Mesothelial cell of epicardium (in vitro differentiated cells): Measurements from ENCODE around the gene STK26. TPM values are rescaled to one million over a fixed set of nuclear protein-coding genes. Genes with fewer than 3 reads are reported as not detected.
A peak's percentile ranks its signal among the peaks of the same experiment; 100 is the strongest.

Experiments
- DNase-seq, 2 experiments: peaks; one replicate each; pipeline ENCODE4 v3.0.0; 2021; ENCODE audit warnings: low spot score in 2 of 2; ENCODE audit not compliant: unreplicated experiment in 2 of 2
- H3K27ac Mint-ChIP-seq: 2 replicates; pipeline ENCODE4 v1.8.0; 2021; ENCODE audit warnings: mixed read lengths
- H3K27me3 Mint-ChIP-seq: 2 replicates; pipeline ENCODE4 v1.8.0; 2021; ENCODE audit warnings: low read depth, mixed read lengths
- H3K36me3 Mint-ChIP-seq: 2 replicates; pipeline ENCODE4 v1.8.0; 2021; ENCODE audit warnings: mixed read lengths
- H3K4me1 Mint-ChIP-seq: 2 replicates; pipeline ENCODE4 v1.8.0; 2021; ENCODE audit warnings: mixed read lengths
- H3K4me3 Mint-ChIP-seq: 2 replicates; pipeline ENCODE4 v1.8.0; 2021; ENCODE audit warnings: mild to moderate bottlenecking, moderate library complexity, mixed read lengths
- H3K9me3 Mint-ChIP-seq: 2 replicates; pipeline ENCODE4 v1.8.0; 2021; ENCODE audit warnings: mixed read lengths
- total RNA-seq: library from RNA; stranded (reverse); gene quantifications from 3 replicates; pipeline ENCODE4 v1.2.1, GENCODE V29; 2021
- TF ChIP-seq, protein P1 (sequence below): fragments of 200-600 bp; sonication (generic); IDR thresholded peaks from one replicate; pipeline ENCODE4 v1.5.0; 2021; ENCODE audit warnings: antibody characterized with exemption; ENCODE audit not compliant: unreplicated experiment

STK26 gene
- 96.0 to 104 TPM (median 103 TPM) in 3 replicates for total RNA-seq

DNA sequence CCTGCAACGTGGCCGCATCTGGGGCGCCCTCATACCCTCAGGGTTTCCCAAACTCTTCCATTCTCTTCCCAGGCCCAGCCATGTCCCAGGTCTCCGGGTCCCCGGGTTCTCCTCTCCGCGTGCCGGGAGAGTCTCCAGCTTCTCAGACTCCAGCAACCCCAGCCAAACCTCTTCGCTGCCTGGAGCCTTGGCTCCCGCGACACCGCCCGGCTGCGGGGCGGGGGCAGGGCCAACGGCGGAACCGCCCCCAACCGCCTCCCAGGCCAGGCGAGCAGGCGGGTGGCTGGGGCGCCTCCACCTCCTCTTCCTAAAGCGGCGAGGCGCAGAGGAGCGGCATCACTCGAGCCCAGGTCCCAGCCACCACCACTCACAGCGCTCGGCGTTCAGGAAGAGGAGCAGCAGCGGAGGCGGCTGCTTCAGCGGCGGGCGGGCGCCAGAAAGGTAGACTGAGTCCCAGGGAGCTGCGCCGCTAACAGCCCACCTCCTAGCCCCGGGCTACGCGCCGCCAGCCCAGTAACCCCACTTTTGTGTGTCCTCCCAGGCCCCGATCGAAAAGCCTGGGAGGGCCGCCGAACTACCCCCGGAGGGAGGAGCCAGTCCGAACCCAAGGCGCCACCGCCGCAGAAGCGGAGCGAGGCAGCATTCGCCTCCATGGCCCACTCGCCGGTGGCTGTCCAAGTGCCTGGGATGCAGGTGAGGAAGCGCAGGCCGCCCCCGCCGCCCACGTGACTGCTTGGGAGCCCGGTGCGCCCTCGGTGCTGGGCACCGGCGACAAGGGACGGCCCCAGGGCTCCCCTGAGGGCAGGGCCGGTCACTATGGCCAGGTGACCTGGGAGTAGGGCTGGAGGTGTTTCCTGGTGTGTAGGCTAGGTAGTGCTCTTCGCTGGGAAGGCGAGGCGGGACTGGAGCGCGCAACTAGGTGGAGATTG is at the start of gene STK26:
TSS of gene STK26 (plus strand) at position 336 of the 929 bp plus-strand sequence. CDS start at position 652, 316 bp downstream.
- peaks cover 2% of the 10 kb centered on the region for H3K36me3 Mint-ChIP-seq
- H3K9me3 Mint-ChIP-seq: no peaks in the 10 kb centered on the region
- no peaks in the 10 kb centered on the region for H3K27me3 Mint-ChIP-seq
- TF ChIP-seq, protein P1, sequence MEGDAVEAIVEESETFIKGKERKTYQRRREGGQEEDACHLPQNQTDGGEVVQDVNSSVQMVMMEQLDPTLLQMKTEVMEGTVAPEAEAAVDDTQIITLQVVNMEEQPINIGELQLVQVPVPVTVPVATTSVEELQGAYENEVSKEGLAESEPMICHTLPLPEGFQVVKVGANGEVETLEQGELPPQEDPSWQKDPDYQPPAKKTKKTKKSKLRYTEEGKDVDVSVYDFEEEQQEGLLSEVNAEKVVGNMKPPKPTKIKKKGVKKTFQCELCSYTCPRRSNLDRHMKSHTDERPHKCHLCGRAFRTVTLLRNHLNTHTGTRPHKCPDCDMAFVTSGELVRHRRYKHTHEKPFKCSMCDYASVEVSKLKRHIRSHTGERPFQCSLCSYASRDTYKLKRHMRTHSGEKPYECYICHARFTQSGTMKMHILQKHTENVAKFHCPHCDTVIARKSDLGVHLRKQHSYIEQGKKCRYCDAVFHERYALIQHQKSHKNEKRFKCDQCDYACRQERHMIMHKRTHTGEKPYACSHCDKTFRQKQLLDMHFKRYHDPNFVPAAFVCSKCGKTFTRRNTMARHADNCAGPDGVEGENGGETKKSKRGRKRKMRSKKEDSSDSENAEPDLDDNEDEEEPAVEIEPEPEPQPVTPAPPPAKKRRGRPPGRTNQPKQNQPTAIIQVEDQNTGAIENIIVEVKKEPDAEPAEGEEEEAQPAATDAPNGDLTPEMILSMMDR: no peak
- peaks cover 49% of the 10 kb centered on the region for H3K4me1 Mint-ChIP-seq
- H3K4me3 Mint-ChIP-seq: peak within 1 kb of the TSS; percentile 96
- DNase-seq: peak; percentile 70 to 84
- peak within 1 kb of the TSS; percentile 97 for H3K27ac Mint-ChIP-seq

DNA sequence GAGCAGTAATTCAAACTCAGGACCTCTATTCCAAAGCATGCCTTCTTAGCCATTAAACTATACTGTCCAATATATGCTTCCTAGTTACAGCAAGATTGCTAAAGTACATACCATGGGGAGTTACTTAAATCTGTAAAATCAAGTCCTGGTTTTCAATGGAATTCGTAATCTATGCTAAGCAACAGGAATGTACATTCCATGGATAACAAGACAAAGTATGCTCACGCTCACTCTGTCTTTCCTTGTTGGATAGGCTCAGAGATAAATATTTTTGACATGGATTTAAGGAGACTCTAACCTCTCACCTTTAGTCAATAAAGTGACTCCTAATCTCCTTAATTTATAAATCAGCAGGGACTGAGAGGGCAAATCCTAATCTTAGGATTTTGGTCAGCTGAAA is 47.3 kb upstream of the STK26 start:
- no peaks in the 10 kb centered on the region for H3K36me3 Mint-ChIP-seq
- no peaks in the 10 kb centered on the region for H3K9me3 Mint-ChIP-seq
- no peak for DNase-seq
- no peaks in the 10 kb centered on the region for H3K27me3 Mint-ChIP-seq
- TF ChIP-seq, protein P1: no peak
- H3K27ac Mint-ChIP-seq: no peak overlapping the region
- no peak overlapping the region for H3K4me3 Mint-ChIP-seq
- peaks cover 1% of the 10 kb centered on the region for H3K4me1 Mint-ChIP-seq

DNA sequence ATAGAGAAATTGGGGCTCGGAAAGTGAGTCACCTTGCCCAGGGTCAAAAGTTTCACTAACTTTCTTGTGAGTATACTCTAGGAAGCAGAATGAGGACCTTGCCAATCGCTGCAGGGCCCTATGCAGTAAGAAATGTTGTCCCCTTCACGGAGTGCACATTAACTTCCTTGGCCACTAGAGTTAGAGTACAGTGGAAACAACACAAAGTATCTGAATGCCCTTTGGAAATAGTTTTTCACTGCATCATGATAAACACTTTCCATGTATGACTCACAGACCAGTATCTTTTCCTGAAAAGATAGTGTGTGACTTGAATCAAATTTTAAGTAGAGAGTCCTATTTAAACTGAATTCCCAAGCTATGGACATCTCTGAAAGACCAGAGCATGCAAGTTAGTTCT is 45.5 kb upstream of the STK26 start:
- no peaks in the 10 kb centered on the region for H3K9me3 Mint-ChIP-seq
- no peak overlapping the region for H3K4me3 Mint-ChIP-seq
- no peaks in the 10 kb centered on the region for H3K36me3 Mint-ChIP-seq
- H3K4me1 Mint-ChIP-seq: peaks cover 17% of the 10 kb centered on the region
- TF ChIP-seq, protein P1: no peak
- no peak for DNase-seq
- no peak overlapping the region for H3K27ac Mint-ChIP-seq
- no peaks in the 10 kb centered on the region for H3K27me3 Mint-ChIP-seq

DNA sequence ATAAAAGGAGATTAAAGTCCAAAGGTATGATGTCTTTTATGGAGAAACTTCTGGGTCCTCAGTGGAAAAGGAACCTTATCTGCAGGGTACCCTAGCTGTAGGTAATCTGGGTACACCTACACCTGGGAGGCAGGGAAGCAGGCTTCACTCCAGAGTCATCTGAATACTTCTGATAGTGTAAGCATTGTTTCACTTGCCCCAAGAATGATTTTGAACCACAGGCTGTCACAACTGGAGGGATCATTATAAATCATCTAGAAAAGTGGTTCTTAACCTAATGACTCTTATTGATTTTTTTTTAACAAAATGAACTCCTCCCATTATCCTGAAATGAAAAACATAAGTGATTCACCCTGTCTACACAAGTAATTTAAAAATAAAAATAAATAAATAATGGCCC is 44.0 kb upstream of the STK26 start:
- H3K27me3 Mint-ChIP-seq: no peaks in the 10 kb centered on the region
- TF ChIP-seq, protein P1: no peak
- H3K4me1 Mint-ChIP-seq: peaks cover 21% of the 10 kb centered on the region
- H3K36me3 Mint-ChIP-seq: no peaks in the 10 kb centered on the region
- no peak for DNase-seq
- H3K9me3 Mint-ChIP-seq: no peaks in the 10 kb centered on the region
- H3K27ac Mint-ChIP-seq: no peak overlapping the region
- no peak overlapping the region for H3K4me3 Mint-ChIP-seq

DNA sequence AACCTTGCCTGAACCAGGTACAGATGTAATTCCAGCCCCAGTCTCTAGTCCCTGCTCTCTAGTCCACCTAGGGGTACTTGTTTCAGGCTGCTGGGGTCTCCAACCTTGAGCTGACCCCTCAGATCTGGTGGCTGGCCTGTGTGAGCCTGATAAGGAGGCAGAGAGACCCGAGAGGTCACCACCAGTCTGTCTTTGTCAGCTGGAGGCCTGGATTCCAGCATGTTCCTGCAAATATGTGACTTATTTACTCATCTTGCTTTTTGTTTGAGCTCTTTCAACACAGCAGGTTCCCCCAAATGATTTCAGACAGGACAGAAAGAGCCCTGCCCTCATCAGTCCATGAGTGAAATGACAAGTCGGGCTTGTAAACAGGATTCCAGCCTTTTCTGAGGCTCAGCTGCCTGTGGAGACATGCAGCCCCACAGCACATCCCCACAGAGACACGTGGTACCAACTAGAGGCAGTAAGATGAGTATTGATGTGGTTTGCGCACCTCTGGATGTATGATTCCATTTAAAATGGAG is 37.5 kb upstream of the STK26 start:
- Mint-ChIP-seq H3K9me3 (no peaks in the 10 kb centered on the region), H3K4me3 (no peak overlapping the region), H3K27me3 (no peaks in the 10 kb centered on the region), H3K4me1 (peaks cover 50% of the 10 kb centered on the region), H3K27ac (peak overlapping the region; percentile 47), H3K36me3 (no peaks in the 10 kb centered on the region)
- TF ChIP-seq, protein P1: no peak
- DNase-seq: no peak
